ENCODE results near the gene UNC93B1. TPM values are rescaled to one million over a fixed set of nuclear protein-coding genes. Genes with fewer than 3 reads are reported as not detected.
A peak's percentile ranks its signal among the peaks of the same experiment; 100 is the strongest.

The UNC93B1 gene
- total RNA-seq, 2 experiments from 2014 or later: 44.0 to 52.1 TPM

GRCh38 chr11:68006606-68007166 is 2.8 kb upstream of the UNC93B1 start:
- no peaks in the 10 kb centered on the region for H3K36me3 ChIP-seq (ENCODE audit: insufficient read depth, low read length)
- peaks cover 66% of the 10 kb centered on the region for H3K4me1 ChIP-seq (ENCODE audit: insufficient read depth, low read length, poor library complexity, severe bottlenecking)
- H3K79me2 ChIP-seq (ENCODE audit: insufficient read depth, low read depth, low read length): no peaks in the 10 kb centered on the region
- H3K9me2 ChIP-seq (ENCODE audit: insufficient read depth, low read length): no peaks in the 10 kb centered on the region
- no peaks in the 10 kb centered on the region for H3K9me3 ChIP-seq (ENCODE audit: low read length)
- H3K27ac ChIP-seq (ENCODE audit: low read depth, low read length, poor library complexity, severe bottlenecking): no peak overlapping the region
- no peak for DNase-seq (ENCODE audit: low spot score)
- no peak overlapping the region for H3K4me3 ChIP-seq (ENCODE audit: low read depth, low read length, poor library complexity, severe bottlenecking)
- intact Hi-C loops (cut with micrococcal nuclease; ENCODE audit: unreplicated experiment): loop anchor here (10.0 kb wide), 1 partner anchor 268 kb away; the partner anchor contains the start of gene C11orf24
- BruUV-seq (replicated peaks): no TSS peak
- H3K4me2 ChIP-seq (ENCODE audit: low read length): peak overlapping the region; percentile 16; the same call in 1 of the 2 replicates
- no peaks in the 10 kb centered on the region for H4K20me1 ChIP-seq (ENCODE audit: insufficient read depth, low read length)
- TF ChIP-seq CTCF (conservative IDR thresholded peaks at IDR 0.05; ENCODE audit: low read length) (no peak), EZH2phosphoT487 (IDR thresholded peaks at IDR 0.05; ENCODE audit: borderline replicate concordance, low read depth, low read length) (no peak)
- CTCF ChIA-PET (ENCODE audit: unreplicated experiment): no interaction called here
- H2AFZ ChIP-seq (ENCODE audit: low read length): no peak overlapping the region
- POLR2A ChIA-PET: no interaction called here

GRCh38 chr11:68004551-68005335 is 846 bp upstream of the UNC93B1 start:
- Histone ChIP-seq H3K79me2 (ENCODE audit: insufficient read depth, low read depth, low read length) (no peaks in the 10 kb centered on the region), H3K9me2 (ENCODE audit: insufficient read depth, low read length) (no peaks in the 10 kb centered on the region), H2AFZ (ENCODE audit: low read length) (no peak overlapping the region), H3K9me3 (ENCODE audit: low read length) (no peaks in the 10 kb centered on the region), H3K4me3 (ENCODE audit: low read depth, low read length, poor library complexity, severe bottlenecking) (peak overlapping the region; percentile 82), H3K4me2 (ENCODE audit: low read length) (peak overlapping the region; percentile 97), H3K4me1 (ENCODE audit: insufficient read depth, low read length, poor library complexity, severe bottlenecking) (peaks cover 65% of the 10 kb centered on the region), H4K20me1 (ENCODE audit: insufficient read depth, low read length) (no peaks in the 10 kb centered on the region), H3K36me3 (ENCODE audit: insufficient read depth, low read length) (peaks cover 6% of the 10 kb centered on the region), H3K27ac (ENCODE audit: low read depth, low read length, poor library complexity, severe bottlenecking) (no peak overlapping the region)
- DNase-seq (ENCODE audit: low spot score): no peak
- intact Hi-C loops (cut with micrococcal nuclease; ENCODE audit: unreplicated experiment): loop anchor here (10.0 kb wide), 1 partner anchor 270 kb away; the partner anchor contains the start of gene C11orf24
- POLR2A ChIA-PET: no interaction called here
- TF ChIP-seq CTCF (conservative IDR thresholded peaks at IDR 0.05; ENCODE audit: low read length) (no peak), EZH2phosphoT487 (IDR thresholded peaks at IDR 0.05; ENCODE audit: borderline replicate concordance, low read depth, low read length) (no peak)
- CTCF ChIA-PET (ENCODE audit: unreplicated experiment): no interaction called here
- BruUV-seq (replicated peaks): no TSS peak
